Measurements from ENCODE around the gene PROK1. TPM values are rescaled to one million over a fixed set of nuclear protein-coding genes. Genes with fewer than 3 reads are reported as not detected.

PROK1 gene
- total RNA-seq, 1 experiment from 2014 or later: not detected

DNA sequence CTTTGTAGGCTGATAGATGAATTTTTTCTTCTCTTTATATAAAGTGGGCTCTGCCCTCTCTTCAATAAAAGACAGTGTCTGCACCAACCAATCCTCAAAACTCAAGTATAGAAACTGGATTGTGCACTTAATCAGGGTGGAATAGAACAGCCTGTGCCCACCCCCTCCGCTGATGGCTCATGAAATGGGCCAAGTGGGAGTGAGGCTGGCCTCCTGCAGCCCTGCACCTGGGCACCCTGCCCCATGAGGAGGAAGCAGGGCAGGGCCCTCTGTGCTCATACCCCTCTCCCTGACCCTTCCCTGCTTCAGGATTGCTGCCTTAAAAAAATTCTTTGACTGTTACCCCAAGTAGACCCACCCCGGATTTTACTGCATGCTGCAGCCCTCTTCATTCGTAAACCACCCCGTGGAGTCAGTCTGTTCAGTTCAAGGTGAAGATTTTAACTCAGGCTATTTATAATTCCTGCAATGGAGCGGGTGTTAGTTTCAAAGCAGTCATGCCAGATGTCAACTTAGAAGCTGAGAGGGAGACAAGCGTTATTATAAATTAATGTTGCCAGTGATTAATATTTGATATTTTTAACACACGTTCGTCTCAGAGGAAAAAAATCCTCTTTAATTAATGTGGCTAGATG lies 15.8 kb downstream of the PROK1 start:
- Histone ChIP-seq H2AFZ (ENCODE audit: low read length) (no peak overlapping the region), H4K20me1 (ENCODE audit: low read length) (no peaks in the 10 kb centered on the region), H3K9ac (ENCODE audit: low read length) (no peak overlapping the region), H3F3A (ENCODE audit: low read length, unreplicated experiment) (no peaks in the 10 kb centered on the region), H3K27ac (ENCODE audit: low read length) (no peak overlapping the region), H3K9me3 (ENCODE audit: low read length) (no peaks in the 10 kb centered on the region), H3K79me2 (ENCODE audit: low read length) (no peaks in the 10 kb centered on the region), H3K9me2 (replicated peaks; ENCODE audit: low read length) (no peaks in the 10 kb centered on the region), H3K4me3 (ENCODE audit: low read length) (no peak overlapping the region), H3K36me3 (ENCODE audit: low read depth, low read length) (no peaks in the 10 kb centered on the region), H3K4me2 (ENCODE audit: low read length) (no peak overlapping the region), H3K27me3 (ENCODE audit: low read length) (no peaks in the 10 kb centered on the region), H3K4me1 (ENCODE audit: insufficient read depth, low read length) (peaks cover 29% of the 10 kb centered on the region)
- ATAC-seq (no peak), DNase-seq (no peak)
- ChIA-PET CTCF (no interaction called here), POLR2A (ENCODE audit: unreplicated experiment) (no interaction called here)
- BruUV-seq (replicated peaks): no TSS peak
- intact Hi-C loops (cut with micrococcal nuclease): no loop called here
- TF ChIP-seq CTCF (conservative IDR thresholded peaks at IDR 0.05; ENCODE audit: low read depth, low read length) (no peak), EZH2 (IDR thresholded peaks at IDR 0.05; ENCODE audit: low read length, unreplicated experiment) (no peak), EZH2phosphoT487 (IDR thresholded peaks at IDR 0.05; ENCODE audit: borderline replicate concordance, low read length) (no peak)

- ChIA-PET POLR2A (ENCODE audit: unreplicated experiment) (no interaction called here), CTCF (interaction anchor here (1.3 kb wide), 1 partner anchor 25 kb away, joined by 4 read pairs; no protein-coding TSS in a partner anchor)
- Histone ChIP-seq H4K20me1 (ENCODE audit: low read length) (no peaks in the 10 kb centered on the region), H2AFZ (ENCODE audit: low read length) (no peak overlapping the region), H3K9me3 (ENCODE audit: low read length) (no peaks in the 10 kb centered on the region), H3K4me1 (ENCODE audit: insufficient read depth, low read length) (peaks cover under 1% of the 10 kb centered on the region), H3K4me3 (ENCODE audit: low read length) (no peak overlapping the region), H3K9me2 (replicated peaks; ENCODE audit: low read length) (no peaks in the 10 kb centered on the region), H3K27me3 (ENCODE audit: low read length) (no peaks in the 10 kb centered on the region), H3K27ac (ENCODE audit: low read length) (no peak overlapping the region), H3K36me3 (ENCODE audit: low read depth, low read length) (no peaks in the 10 kb centered on the region), H3F3A (ENCODE audit: low read length, unreplicated experiment) (no peaks in the 10 kb centered on the region), H3K4me2 (ENCODE audit: low read length) (no peak overlapping the region), H3K9ac (ENCODE audit: low read length) (no peak overlapping the region), H3K79me2 (ENCODE audit: low read length) (no peaks in the 10 kb centered on the region)
- BruUV-seq (replicated peaks): no TSS peak
- ATAC-seq (peak; percentile 70; the same call in 1 of the 2 replicates), DNase-seq (peak; percentile 28)
- intact Hi-C loops (cut with micrococcal nuclease): loop anchor here (1.0 kb wide), 1 partner anchor 25 kb away; no protein-coding TSS in a partner anchor
- TF ChIP-seq CTCF (conservative IDR thresholded peaks at IDR 0.05; ENCODE audit: low read depth, low read length) (peak; percentile 45), EZH2 (IDR thresholded peaks at IDR 0.05; ENCODE audit: low read length, unreplicated experiment) (no peak), EZH2phosphoT487 (IDR thresholded peaks at IDR 0.05; ENCODE audit: borderline replicate concordance, low read length) (no peak)
Measured at GRCh38 chr1:110471131-110471530, 20.2 kb downstream of the PROK1 start.

- H3K79me2 ChIP-seq (ENCODE audit: low read length): no peaks in the 10 kb centered on the region
- no peak overlapping the region for H3K27ac ChIP-seq (ENCODE audit: low read length)
- no TSS peak for BruUV-seq (replicated peaks)
- no peaks in the 10 kb centered on the region for H3K9me3 ChIP-seq (ENCODE audit: low read length)
- no peaks in the 10 kb centered on the region for H3K27me3 ChIP-seq (ENCODE audit: low read length)
- ChIA-PET CTCF (interaction anchor here (0.7 kb wide), 1 partner anchor 23 kb away, joined by 5 read pairs; no protein-coding TSS in a partner anchor), POLR2A (ENCODE audit: unreplicated experiment) (no interaction called here)
- no peak overlapping the region for H3K9ac ChIP-seq (ENCODE audit: low read length)
- intact Hi-C loops (cut with micrococcal nuclease): no loop called here
- no peak overlapping the region for H3K4me2 ChIP-seq (ENCODE audit: low read length)
- H3F3A ChIP-seq (ENCODE audit: low read length, unreplicated experiment): no peaks in the 10 kb centered on the region
- no peak overlapping the region for H2AFZ ChIP-seq (ENCODE audit: low read length)
- DNase-seq (no peak), ATAC-seq (no peak)
- peaks cover 15% of the 10 kb centered on the region for H3K4me1 ChIP-seq (ENCODE audit: insufficient read depth, low read length)
- TF ChIP-seq EZH2 (IDR thresholded peaks at IDR 0.05; ENCODE audit: low read length, unreplicated experiment): no peak
- no peak for TF ChIP-seq CTCF (conservative IDR thresholded peaks at IDR 0.05; ENCODE audit: low read depth, low read length)
- H3K36me3 ChIP-seq (ENCODE audit: low read depth, low read length): no peaks in the 10 kb centered on the region
- H3K9me2 ChIP-seq (replicated peaks; ENCODE audit: low read length): no peaks in the 10 kb centered on the region
- no peak overlapping the region for H3K4me3 ChIP-seq (ENCODE audit: low read length)
- no peaks in the 10 kb centered on the region for H4K20me1 ChIP-seq (ENCODE audit: low read length)
Measured at GRCh38 chr1:110472546-110472945, 21.6 kb downstream of the PROK1 start.
